ENCODE data around the gene CUBN.

DNA sequence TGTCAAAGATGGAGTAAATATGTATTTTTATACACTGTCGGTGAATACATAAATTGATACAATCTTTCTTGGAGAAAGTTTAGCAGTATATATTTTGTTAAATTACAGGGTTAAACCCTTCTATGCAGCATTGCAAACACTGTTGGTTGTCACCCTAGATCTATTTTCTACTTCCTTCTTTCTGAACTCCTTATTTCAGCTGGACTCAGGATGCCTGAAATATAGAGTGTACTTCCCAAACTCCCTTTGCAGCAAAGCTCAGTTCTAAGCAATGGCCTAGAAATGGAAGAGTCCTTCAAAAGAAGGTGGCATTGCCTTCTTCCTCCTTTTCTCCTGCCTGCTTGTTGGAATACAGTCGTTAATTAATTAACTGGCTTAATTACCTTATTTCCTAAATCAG is 20.6 kb downstream of the CUBN start:
- TF ChIP-seq, protein P1, sequence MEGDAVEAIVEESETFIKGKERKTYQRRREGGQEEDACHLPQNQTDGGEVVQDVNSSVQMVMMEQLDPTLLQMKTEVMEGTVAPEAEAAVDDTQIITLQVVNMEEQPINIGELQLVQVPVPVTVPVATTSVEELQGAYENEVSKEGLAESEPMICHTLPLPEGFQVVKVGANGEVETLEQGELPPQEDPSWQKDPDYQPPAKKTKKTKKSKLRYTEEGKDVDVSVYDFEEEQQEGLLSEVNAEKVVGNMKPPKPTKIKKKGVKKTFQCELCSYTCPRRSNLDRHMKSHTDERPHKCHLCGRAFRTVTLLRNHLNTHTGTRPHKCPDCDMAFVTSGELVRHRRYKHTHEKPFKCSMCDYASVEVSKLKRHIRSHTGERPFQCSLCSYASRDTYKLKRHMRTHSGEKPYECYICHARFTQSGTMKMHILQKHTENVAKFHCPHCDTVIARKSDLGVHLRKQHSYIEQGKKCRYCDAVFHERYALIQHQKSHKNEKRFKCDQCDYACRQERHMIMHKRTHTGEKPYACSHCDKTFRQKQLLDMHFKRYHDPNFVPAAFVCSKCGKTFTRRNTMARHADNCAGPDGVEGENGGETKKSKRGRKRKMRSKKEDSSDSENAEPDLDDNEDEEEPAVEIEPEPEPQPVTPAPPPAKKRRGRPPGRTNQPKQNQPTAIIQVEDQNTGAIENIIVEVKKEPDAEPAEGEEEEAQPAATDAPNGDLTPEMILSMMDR (IDR thresholded peaks at IDR 0.05), result no peak
- TF ChIP-seq POLR2AphosphoS5 (IDR thresholded peaks at IDR 0.05), result no peak
- TF ChIP-seq POLR2A (IDR thresholded peaks at IDR 0.05), result no peak

Measured in prostate gland (tissue), 2 donors.